HG03571 (cell line): ENCODE data around the gene CTCFL.
A peak's percentile ranks its signal among the peaks of the same experiment; 100 is the strongest.

Source experiments
- ATAC-seq: cut with Tn5 transposase; IDR thresholded peaks from one replicate; pipeline ENCODE4 v1.9.1; 2021; ENCODE audit not compliant: unreplicated experiment

CTCFL gene

GRCh38 chr20:57468523-57469417, 56.2 kb downstream of the CTCFL start:
- ATAC-seq: no peak

DNA sequence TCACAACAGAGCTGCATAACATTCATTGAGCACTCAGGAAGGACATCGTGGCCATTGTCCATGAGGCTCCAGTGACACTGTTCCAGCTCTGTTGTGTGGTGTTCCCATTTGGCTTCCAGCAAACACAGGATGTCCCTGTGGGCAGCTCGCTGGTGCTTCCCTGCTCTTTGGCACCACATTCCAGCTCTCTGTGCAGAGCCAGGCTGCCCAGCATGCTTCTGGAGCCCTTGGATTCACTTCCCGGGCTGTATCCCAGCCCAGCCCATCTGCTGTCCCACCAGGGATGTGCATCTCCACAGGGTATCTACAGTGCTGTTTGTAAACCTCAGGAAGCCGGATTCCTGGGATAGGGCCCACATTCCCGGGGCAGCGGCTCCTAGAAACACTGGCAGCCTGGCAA, 57.2 kb downstream of the CTCFL start:
- ATAC-seq: no peak

DNA sequence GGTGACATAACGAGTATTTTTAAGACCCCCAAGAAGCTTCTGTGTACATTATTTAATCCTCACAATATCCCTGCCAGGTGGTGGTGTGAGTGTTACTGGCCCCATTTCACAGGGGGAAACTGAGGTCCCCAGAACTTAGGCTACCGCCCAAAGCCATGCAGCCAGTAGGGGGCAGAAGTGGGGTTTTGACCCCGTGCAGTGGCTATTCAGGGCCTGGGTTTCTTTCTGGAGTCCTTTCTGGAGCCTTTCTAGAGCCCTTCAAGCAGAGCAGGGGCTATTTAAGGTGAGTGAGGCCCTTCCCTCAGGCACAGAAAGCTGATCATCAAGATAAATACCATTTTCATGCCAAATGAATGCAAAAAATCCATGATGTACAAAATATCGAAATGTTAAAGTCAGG, 59.0 kb downstream of the CTCFL start:
- no peak for ATAC-seq

DNA sequence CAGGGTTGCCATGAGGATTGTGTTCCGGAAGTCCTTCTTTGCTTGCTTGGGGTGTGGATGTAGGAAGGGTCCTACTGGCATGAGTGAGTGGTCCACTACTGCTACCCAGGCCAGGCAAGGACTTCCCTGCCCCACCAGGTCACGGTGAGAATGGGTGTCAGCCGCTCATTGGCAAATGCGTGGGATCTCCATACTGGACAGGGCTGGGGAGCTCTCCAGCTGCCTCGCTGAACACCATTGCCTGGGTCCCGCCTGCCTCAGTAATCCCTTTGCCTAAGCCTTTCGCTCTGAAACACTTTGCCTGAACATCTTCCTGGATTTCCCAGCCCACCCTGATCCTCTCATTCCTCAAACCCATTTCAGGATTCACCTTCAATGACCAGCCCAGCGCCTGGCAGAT, 59.5 kb downstream of the CTCFL start:
- ATAC-seq: no peak

DNA sequence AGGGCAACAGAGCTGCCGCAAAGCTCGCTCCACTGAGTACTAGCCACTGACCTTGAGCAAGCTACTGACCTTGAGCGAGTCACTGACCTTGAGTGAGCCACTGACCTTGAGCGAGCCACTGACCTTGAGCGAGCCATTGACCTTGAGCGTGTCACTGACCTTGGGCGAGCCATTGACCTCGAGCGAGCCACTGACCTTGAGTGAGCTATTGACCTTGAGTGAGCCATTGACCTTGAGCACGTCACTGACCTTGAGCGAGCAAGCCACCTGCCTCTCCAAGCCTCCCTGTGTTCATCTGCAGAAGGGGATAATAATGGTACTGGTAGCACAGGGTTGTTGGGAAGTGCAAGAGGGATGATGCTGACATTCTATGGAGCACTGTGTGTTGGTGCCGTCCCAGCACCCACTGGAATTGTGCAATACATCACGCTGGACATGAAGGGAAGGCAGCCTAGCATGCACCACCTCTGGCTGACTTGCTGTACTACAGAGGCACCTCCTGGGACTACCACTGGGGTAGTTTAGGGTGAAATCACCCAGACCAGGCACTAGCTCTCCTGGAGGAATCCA, 60.2 kb downstream of the CTCFL start:
- ATAC-seq: no peak

GRCh38 chr20:57462781-57463180, 62.2 kb downstream of the CTCFL start:
- no peak for ATAC-seq

DNA sequence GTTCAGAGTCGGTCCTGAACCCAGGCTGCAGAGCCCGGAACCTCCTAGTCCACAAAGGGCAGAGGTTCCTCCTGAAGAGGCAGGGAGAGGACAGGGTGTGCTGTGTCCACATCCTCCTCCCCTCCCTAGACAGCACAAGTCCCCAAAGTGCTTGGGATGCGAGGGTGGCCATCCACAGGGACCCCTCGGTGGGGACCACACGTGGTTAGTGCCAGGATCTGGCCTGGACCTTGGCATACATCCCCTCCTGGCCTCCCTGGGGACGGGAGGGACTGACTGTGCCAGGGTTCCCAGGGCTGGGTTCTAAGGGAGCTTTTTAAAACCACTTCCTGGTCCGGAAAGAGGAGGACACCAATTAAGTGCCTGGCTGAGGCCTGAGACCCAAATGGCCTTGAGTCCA, 63.2 kb downstream of the CTCFL start:
- ATAC-seq: no peak

GRCh38 chr20:57460781-57461465, 64.0 kb downstream of the CTCFL start:
- no peak for ATAC-seq

- no peak for ATAC-seq
Measured at GRCh38 chr20:57459897-57460296, 65.0 kb downstream of the CTCFL start.

GRCh38 chr20:57459278-57459677, 65.7 kb downstream of the CTCFL start:
- ATAC-seq: no peak

DNA sequence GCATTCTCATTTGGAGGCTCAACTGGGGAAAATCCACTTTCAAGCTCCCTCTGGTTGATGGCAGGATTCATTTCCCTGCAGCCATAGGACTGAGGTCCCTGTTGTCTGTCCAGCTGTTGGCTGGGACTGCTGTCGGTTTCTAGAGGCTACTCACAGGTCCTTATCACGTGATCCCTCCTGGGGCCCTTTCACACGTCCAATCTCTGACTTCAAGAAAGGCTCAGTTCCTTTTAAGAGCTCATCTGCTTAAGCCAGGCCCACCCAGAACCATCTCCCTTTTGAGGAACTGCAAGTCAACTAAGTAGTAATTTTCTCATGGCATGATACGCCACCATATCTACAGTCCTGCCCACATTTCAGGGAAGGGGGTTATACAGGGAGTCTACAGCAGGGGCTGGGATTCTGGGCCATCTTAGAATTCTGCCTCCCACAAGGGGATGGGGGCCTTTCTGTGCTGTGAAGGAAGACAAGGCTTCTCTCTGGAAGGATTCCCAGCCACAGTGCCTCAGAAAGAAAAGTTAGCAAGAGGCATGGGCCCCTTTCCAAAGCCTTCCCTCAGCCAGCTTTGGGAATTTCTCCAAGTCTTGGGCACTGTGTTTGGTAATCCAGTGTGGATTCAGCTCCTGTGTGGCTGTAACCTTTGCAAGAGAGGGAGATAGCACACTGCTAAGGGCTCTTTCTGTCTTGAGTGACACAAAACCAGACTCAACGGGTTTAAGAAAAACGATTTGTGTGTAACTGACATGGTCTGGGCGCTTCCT, 66.4 kb downstream of the CTCFL start:
- ATAC-seq: no peak

- ATAC-seq: no peak
Measured at GRCh38 chr20:57457243-57458095, 67.5 kb downstream of the CTCFL start.

- ATAC-seq: no peak
Measured at GRCh38 chr20:57456116-57456515, 68.8 kb downstream of the CTCFL start.

- ATAC-seq: no peak
Measured at GRCh38 chr20:57455386-57455785, 69.6 kb downstream of the CTCFL start.

- ATAC-seq: no peak
Measured at GRCh38 chr20:57451795-57452661, 72.9 kb downstream of the CTCFL start.

- no peak for ATAC-seq
Measured at GRCh38 chr20:57451431-57451794, 73.5 kb downstream of the CTCFL start.

DNA sequence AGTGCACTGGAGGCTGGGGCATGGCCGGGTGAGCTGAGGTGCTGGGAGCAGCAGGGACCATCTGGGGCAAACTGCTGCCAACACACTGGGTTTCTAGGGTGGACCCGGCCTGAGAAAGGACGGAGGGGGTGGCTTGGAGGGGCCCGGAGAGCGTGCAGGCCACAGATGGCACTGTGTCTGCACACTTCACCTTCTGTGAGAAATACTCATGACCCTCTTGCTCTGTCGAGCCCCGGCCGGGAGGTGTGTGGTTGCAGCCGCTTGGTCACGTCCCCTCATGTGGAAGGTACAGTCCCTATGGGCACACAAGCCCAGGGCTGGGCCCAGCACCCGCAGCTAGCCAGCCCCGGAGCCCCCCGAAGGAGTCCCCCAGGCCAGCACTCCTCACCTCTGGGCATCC, 74.0 kb downstream of the CTCFL start:
- ATAC-seq: peak; percentile 25

DNA sequence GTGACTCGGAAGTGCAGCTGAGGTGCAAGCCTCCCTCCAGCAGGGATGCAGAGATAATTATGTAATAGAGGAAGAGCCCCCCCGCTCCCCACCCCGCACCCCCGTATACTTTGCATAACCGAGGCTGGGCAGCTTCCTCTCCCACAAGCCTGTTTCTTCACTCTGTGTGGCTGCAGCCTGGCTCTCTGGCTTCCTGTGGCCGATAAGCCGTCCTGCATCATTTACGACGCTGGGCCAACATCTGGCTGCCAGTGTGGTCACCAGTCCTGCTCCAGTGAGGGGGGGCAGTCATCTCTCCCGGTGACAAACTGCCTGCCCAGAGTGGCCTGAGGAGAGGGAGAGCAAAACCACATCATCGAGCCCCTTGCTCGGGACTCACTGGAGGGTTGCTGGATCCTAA, 74.5 kb downstream of the CTCFL start:
- ATAC-seq: peak; percentile 76
